RWPE2 (cell line): Measurements from ENCODE around the gene CHMP1A.

Experiments
- ATAC-seq: fragments of 200-7000 bp; cut with Tn5 transposase; 3 replicates; pipeline ENCODE4 v1.9.1; 2021; ENCODE audit warnings: low read depth
- DNase-seq: peaks from one replicate; pipeline ENCODE4 v3.0.0-alpha.2; 2020; ENCODE audit warnings: low spot score
- H3K27ac ChIP-seq: fragments of 450-650 bp; 2 replicates; pipeline ENCODE4 v1.5.1; 2017; ENCODE audit warnings: mild to moderate bottlenecking; ENCODE audit not compliant: poor library complexity, severe bottlenecking
- H3K27me3 ChIP-seq: fragments of 250-450 bp; sonication (Bioruptor Pico); 2 replicates; pipeline ENCODE4 v1.5.1; 2021; ENCODE audit warnings: mild to moderate bottlenecking, moderate library complexity; ENCODE audit not compliant: insufficient read depth, poor library complexity, severe bottlenecking
- H3K36me3 ChIP-seq: fragments of 250-450 bp; sonication (Bioruptor Pico); 2 replicates; pipeline ENCODE4 v1.5.1; 2020; ENCODE audit warnings: low read depth, mild to moderate bottlenecking, moderate library complexity
- H3K4me1 ChIP-seq: fragments of 250-450 bp; sonication (Bioruptor Pico); 2 replicates; pipeline ENCODE4 v1.5.1; 2021; ENCODE audit warnings: mild to moderate bottlenecking, moderate library complexity; ENCODE audit not compliant: insufficient read depth, poor library complexity, severe bottlenecking
- H3K4me3 ChIP-seq: fragments of 250-450 bp; sonication (Bioruptor Pico); 2 replicates; pipeline ENCODE4 v1.5.1; 2021; ENCODE audit warnings: mild to moderate bottlenecking, moderate library complexity; ENCODE audit not compliant: severe bottlenecking
- H3K9me3 ChIP-seq: fragments of 250-450 bp; sonication (Bioruptor Pico); 2 replicates; pipeline ENCODE4 v1.5.1; 2021; ENCODE audit warnings: mild to moderate bottlenecking, moderate library complexity; ENCODE audit not compliant: severe bottlenecking
- TF ChIP-seq, protein P1 (sequence below): fragments of 450-650 bp; IDR thresholded peaks from one replicate; pipeline ENCODE4 v1.5.1; 2017; ENCODE audit warnings: mild to moderate bottlenecking, moderate library complexity; ENCODE audit not compliant: poor library complexity, severe bottlenecking

The CHMP1A gene

DNA sequence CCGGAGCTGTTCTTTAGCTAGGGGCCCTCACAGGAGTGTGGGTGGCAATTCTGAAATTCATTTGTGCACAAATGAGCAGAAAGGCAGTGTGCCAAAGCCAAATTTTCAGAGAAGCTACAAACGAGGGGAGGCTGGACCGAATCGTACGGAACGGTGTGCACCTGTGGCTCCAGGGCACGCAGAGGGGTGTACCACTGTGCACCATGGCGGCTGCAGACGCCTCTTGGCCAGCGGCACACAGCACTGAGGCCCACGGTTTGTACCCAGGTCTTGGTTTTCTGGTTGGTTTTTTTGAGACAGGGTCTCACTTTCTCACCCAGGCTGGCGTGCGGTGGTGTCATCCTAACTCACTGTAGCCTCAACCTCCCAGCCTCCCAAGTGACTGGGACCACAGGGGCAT, 14.9 kb downstream of the CHMP1A start:
- no peaks in the 10 kb centered on the region for H3K9me3 ChIP-seq
- H3K4me3 ChIP-seq: no peak overlapping the region
- H3K4me1 ChIP-seq: peaks cover 7% of the 10 kb centered on the region
- no peak overlapping the region for H3K27ac ChIP-seq
- peaks cover 19% of the 10 kb centered on the region for H3K36me3 ChIP-seq
- H3K27me3 ChIP-seq: no peaks in the 10 kb centered on the region
- TF ChIP-seq, protein P1, sequence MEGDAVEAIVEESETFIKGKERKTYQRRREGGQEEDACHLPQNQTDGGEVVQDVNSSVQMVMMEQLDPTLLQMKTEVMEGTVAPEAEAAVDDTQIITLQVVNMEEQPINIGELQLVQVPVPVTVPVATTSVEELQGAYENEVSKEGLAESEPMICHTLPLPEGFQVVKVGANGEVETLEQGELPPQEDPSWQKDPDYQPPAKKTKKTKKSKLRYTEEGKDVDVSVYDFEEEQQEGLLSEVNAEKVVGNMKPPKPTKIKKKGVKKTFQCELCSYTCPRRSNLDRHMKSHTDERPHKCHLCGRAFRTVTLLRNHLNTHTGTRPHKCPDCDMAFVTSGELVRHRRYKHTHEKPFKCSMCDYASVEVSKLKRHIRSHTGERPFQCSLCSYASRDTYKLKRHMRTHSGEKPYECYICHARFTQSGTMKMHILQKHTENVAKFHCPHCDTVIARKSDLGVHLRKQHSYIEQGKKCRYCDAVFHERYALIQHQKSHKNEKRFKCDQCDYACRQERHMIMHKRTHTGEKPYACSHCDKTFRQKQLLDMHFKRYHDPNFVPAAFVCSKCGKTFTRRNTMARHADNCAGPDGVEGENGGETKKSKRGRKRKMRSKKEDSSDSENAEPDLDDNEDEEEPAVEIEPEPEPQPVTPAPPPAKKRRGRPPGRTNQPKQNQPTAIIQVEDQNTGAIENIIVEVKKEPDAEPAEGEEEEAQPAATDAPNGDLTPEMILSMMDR: no peak
- DNase-seq (no peak), ATAC-seq (no peak)

DNA sequence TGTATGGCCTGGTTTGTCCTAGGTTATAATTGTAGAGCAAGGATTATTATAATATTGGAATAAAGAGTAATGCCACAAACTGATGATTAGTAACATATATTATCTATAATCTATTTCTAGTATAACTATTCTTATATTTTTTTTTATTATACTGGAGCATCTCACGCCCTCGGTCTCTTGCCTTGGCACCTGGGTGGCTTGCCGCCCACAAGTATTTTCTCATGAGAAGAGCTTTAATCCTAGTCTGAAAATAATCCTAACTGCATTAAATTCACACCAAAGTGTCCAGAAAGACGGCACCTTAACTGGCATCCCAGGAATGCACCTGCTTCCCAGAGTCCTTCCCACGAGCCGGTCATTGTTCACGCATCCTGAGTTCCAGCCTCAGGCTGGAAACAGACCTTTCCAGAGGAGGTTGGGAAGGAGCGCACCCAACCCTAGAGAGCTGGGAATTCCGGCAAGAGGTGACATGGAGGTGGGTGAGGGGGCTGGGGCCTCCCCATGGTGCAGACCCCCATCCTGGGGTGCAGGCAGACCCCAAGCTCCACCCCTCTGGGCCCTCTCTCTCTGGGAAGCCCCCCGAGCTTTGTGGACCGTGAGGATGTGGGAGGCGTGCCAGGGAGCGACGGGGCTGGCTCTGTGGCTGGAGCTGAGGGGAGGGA, 15.9 kb downstream of the CHMP1A start:
- no peak overlapping the region for H3K4me3 ChIP-seq
- peaks cover 3% of the 10 kb centered on the region for H3K4me1 ChIP-seq
- no peak overlapping the region for H3K27ac ChIP-seq
- no peak for DNase-seq
- peaks cover 14% of the 10 kb centered on the region for H3K36me3 ChIP-seq
- TF ChIP-seq, protein P1: peak; percentile 70
- no peaks in the 10 kb centered on the region for H3K27me3 ChIP-seq
- no peak for ATAC-seq
- no peaks in the 10 kb centered on the region for H3K9me3 ChIP-seq

DNA sequence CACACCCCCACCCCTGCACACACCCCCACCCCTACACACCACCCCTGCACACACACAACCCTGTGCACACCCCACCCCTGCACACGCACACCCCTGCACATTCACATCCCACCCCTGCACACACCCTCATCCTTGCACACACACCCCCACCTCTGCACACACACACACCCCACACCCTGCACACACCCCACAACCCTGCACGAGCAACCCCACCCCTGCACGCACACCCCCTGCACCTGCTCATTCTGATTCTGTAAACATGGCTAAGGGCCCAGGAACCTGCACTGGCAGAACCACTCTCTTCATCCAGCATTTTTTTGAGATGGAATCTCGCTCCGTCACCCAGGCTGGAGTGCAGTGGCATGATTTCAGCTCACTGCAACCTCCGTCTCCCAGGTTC, 18.1 kb downstream of the CHMP1A start:
- Histone ChIP-seq H3K4me1 (peaks cover 3% of the 10 kb centered on the region), H3K27me3 (no peaks in the 10 kb centered on the region), H3K27ac (no peak overlapping the region), H3K9me3 (no peaks in the 10 kb centered on the region), H3K36me3 (no peaks in the 10 kb centered on the region), H3K4me3 (no peak overlapping the region)
- TF ChIP-seq, protein P1: no peak
- ATAC-seq (no peak), DNase-seq (no peak)

DNA sequence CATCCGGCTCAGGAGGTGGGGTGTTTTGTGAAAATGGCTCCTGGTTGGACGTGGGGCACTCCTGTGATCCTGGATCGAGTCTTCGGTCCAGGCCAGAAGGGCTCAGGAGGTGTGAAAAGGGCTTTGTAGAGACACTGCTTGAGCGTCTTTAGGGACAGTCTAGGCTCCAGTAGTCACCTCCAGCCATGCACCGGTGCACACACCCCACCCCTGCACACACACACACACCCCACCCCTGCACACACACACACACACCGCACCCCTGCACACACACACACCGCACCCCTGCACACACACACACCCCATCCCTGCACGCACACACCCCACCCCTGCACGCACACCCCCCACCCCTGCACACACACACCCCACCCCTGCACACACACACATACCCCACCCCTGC, 19.1 kb downstream of the CHMP1A start:
- Histone ChIP-seq H3K9me3 (no peaks in the 10 kb centered on the region), H3K4me1 (peaks cover 6% of the 10 kb centered on the region), H3K27ac (no peak overlapping the region), H3K36me3 (no peaks in the 10 kb centered on the region), H3K27me3 (no peaks in the 10 kb centered on the region), H3K4me3 (no peak overlapping the region)
- TF ChIP-seq, protein P1: no peak
- ATAC-seq (no peak; the same call in 2 of the 3 replicates), DNase-seq (no peak)

DNA sequence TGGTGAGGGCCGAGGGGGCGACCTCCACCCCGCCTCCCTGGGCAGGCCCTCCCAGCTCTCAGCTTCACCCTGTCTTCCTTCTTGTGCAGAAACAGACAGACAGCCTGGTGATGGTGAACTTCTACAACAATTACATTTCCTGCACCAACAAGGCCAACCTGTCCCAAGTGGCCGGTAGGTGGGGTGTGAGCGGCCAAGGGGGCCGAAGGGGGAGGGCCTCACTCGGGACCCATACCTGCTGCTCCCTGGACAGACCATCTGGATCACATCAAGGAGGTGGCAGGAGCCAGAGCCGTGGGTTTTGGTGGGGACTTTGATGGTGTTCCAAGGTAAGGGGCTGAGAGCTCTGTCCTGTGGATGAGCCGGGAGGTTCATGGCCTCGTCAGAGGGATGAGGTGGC, 20.1 kb downstream of the CHMP1A start:
- ATAC-seq (no peak), DNase-seq (no peak)
- TF ChIP-seq, protein P1: no peak
- Histone ChIP-seq H3K36me3 (no peaks in the 10 kb centered on the region), H3K27ac (no peak overlapping the region), H3K9me3 (no peaks in the 10 kb centered on the region), H3K27me3 (no peaks in the 10 kb centered on the region), H3K4me1 (peaks cover 17% of the 10 kb centered on the region), H3K4me3 (no peak overlapping the region)
